ENCODE data around the gene MINDY4.

Gene MINDY4

GRCh38 chr7:30733216-30733615 lies 38.0 kb upstream of the MINDY4 start:
- DNase-seq (ENCODE audit: extremely low spot score), result no peak
- POLR2A ChIA-PET, result no interaction called here
- CTCF ChIA-PET, result no interaction called here
- no peak for TF ChIP-seq CTCF (IDR thresholded peaks at IDR 0.05; ENCODE audit: control extremely low read depth, extremely low read depth, low read depth, missing control alignments)

- no peak for DNase-seq (ENCODE audit: extremely low spot score)
- CTCF ChIA-PET, result no interaction called here
- TF ChIP-seq CTCF (IDR thresholded peaks at IDR 0.05; ENCODE audit: control extremely low read depth, extremely low read depth, low read depth, missing control alignments), result no peak
- POLR2A ChIA-PET, result no interaction called here
Observed at GRCh38 chr7:30733691-30734090, 37.5 kb upstream of the MINDY4 start.

DNA sequence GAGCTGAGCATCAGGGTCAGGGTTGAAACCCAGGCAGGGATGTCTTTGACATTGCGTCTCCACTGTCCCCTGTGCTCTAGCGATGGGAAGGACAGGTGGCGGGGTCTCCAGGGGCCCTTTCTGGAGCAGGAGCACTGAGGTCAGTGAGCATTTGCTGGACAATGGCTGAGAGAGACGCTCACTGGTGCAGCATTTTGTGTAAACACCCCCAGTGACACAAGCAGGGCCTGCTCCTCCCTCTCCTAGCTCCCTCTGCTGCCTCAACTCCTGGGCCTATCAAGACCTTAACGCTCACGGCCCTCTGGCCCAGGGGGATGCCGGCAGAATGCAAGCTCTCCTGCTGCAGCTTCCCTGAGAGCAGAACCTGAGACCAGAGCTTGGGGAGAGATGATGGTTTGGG lies 36.7 kb upstream of the MINDY4 start:
- no peak for DNase-seq (ENCODE audit: extremely low spot score)
- ChIA-PET CTCF (no interaction called here), POLR2A (no interaction called here)
- no peak for TF ChIP-seq CTCF (IDR thresholded peaks at IDR 0.05; ENCODE audit: control extremely low read depth, extremely low read depth, low read depth, missing control alignments)

DNA sequence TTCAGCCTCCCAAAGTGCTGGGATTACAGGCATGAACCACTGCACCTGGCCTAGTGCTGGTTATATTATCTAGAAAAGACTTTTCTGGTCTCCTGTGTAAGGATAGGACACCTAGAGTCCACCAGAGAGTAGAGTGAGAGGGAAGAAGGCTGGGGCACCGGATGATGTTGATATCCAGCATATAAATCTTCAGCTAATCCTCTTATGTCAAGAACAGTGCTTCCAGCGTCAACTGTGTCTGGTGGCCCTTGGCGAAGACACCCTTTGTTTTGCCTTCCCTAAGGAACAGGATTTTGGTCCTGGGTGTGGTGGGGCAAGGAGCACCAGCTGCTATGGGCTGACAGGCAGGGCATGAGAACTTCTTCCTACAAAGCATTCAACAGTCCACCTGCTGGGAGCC lies 35.6 kb upstream of the MINDY4 start:
- no peak for DNase-seq (ENCODE audit: extremely low spot score)
- ChIA-PET POLR2A (no interaction called here), CTCF (no interaction called here)
- TF ChIP-seq CTCF (IDR thresholded peaks at IDR 0.05; ENCODE audit: control extremely low read depth, extremely low read depth, low read depth, missing control alignments), result no peak

GRCh38 chr7:30736291-30736690 lies 34.9 kb upstream of the MINDY4 start:
- POLR2A ChIA-PET, result no interaction called here
- no peak for TF ChIP-seq CTCF (IDR thresholded peaks at IDR 0.05; ENCODE audit: control extremely low read depth, extremely low read depth, low read depth, missing control alignments)
- DNase-seq (ENCODE audit: extremely low spot score), result no peak
- CTCF ChIA-PET, result no interaction called here

- ChIA-PET CTCF (interaction anchor here (0.8 to 5.2 kb wide), 5 partner anchors 12 to 190 kb away, joined by 3 to 44 read pairs (median 3); no protein-coding TSS in a partner anchor), POLR2A (no interaction called here)
- no peak for TF ChIP-seq CTCF (IDR thresholded peaks at IDR 0.05; ENCODE audit: control extremely low read depth, extremely low read depth, low read depth, missing control alignments)
- no peak for DNase-seq (ENCODE audit: extremely low spot score)
Observed at GRCh38 chr7:30738026-30738915, 32.9 kb upstream of the MINDY4 start.
